ENCODE data around the gene NACA2.
"Not testable (repeated sequence)": the region's sequence is repeated elsewhere in the genome, so short reads cannot be mapped to it uniquely, and the experiment has no call there.

Gene NACA2
- 2.2 to 3.4 reads per million in 2 donors for total RNA-seq

GRCh38 chr17:61591018-61591417, at the start of gene NACA2:
Gene NACA2, minus strand, starts transcription at chr17:61591219. Its CDS starts 39 bp downstream, at chr17:61591180.
- no peak for DNase-seq

DNA sequence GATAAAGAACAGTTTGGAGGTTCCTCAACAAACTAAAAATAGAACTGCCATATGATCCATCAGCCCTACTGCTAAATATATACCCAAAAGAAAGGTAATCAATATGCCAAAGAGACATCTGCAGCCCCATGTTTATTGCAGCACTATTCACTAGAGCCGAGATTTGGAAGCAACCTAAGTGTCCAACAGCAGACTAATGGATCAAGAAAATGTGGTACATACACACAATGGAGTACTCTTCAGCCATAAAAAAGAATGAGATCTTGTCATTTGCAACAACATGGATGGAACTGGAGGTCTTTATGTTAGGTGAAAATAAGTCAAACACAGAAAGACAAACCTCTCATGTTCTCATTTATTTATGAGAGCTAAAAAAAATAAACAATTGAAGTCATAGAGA, 48.8 kb upstream of the NACA2 start:
- no peak for DNase-seq

- DNase-seq: no peak
Measured at GRCh38 chr17:61638087-61638486, 47.1 kb upstream of the NACA2 start.

- DNase-seq: peak in 4 of 5 experiments; percentile 15 to 61 (median 32)
Measured at GRCh38 chr17:61635913-61636432, 45.0 kb upstream of the NACA2 start.

- no peak for DNase-seq
Measured at GRCh38 chr17:61634942-61635538, 44.0 kb upstream of the NACA2 start.

DNA sequence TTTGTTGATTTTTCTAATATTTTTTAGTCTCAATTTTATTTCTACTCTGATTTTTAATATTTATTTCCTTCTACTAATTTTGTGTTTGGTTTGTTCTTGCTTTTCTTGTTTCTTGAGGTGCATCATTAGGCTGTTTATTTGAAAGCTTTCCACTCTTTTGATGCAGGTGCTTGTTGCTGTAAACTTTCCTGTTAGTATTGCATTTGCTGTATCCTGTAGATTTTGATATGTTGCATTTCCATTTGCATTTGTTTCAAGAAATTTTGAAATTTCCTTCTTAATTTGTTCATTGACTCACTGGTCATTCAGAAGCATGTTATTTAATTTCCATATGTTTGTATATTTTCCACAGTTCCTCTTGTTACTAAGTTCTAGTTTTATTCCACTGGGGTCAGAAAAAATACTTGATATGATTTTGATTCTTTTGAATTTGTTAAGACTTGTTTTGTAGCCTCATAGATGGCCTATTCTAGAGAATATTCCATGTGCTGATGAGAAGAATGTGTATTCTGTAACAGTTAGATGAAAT, 43.1 kb upstream of the NACA2 start:
- no peak for DNase-seq

DNA sequence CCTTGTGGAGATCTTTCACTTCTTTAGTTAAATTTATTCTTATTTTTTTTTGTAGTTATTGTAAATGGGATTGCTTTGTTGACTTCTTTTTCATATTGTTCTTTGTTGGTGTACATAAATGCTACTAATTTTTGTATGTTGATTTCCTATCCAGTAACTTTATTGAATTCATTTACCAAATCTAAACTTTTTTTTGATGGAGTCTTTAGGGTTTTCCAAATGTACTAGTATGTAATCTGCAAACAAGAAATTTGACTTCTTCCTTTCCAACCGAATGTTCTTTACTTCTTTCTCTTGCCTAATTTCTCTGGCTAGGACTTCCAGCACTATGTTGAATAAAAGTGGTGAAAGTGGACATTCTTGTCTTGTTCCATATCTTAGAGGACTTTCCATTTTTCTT, 41.8 kb upstream of the NACA2 start:
- no peak for DNase-seq

GRCh38 chr17:61631800-61632199, 40.8 kb upstream of the NACA2 start:
- DNase-seq: no peak

- DNase-seq: not testable (repeated sequence)
Measured at GRCh38 chr17:61628158-61628557, 37.1 kb upstream of the NACA2 start.

GRCh38 chr17:61627658-61628057, 36.6 kb upstream of the NACA2 start:
- DNase-seq: no peak

- DNase-seq: no peak
Measured at GRCh38 chr17:61627125-61627524, 36.1 kb upstream of the NACA2 start.

- DNase-seq: no peak
Measured at GRCh38 chr17:61625564-61625963, 34.5 kb upstream of the NACA2 start.

- DNase-seq: no peak
Measured at GRCh38 chr17:61624951-61625350, 33.9 kb upstream of the NACA2 start.

- DNase-seq: no peak
Measured at GRCh38 chr17:61621317-61621716, 30.3 kb upstream of the NACA2 start.

DNA sequence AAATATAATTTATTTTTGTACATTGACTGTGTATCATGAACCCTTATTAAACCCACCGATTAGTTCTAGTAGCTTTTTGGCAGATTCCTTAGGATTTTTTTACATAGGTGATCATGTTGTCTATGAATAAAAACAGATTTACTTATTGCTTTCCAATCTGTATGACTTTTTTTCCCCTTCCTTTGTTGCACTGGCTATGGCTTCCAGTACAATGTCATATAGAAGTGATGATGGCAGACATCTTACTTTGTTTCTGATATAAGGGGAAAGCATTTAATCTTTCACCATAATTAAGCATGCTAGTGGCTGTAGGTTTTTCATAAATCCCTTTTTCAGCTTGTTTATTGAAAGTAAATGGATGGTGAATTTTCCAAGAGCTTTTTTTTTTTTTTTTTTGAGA, 28.9 kb upstream of the NACA2 start:
- DNase-seq: no peak

DNA sequence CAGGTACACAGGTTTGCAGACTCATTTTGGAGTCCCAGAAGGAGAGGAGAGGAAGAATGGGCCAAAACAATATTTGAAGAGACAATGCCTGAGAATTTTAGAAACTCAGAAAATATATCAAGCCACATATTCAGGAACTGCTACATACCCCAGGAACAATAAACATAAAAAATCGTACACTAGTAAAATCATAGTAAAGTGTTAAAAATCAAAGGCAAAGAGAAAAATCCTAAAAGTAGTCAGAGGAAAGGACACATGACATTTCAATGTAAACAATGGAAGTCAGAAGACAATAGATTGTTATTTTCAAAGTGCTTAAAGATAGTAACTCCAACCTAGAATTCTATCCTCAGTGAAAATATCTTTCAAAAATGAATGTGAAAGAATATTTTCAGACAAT, 28.5 kb upstream of the NACA2 start:
- DNase-seq: no peak

- no peak for DNase-seq
Measured at GRCh38 chr17:61618950-61619349, 27.9 kb upstream of the NACA2 start.

DNA sequence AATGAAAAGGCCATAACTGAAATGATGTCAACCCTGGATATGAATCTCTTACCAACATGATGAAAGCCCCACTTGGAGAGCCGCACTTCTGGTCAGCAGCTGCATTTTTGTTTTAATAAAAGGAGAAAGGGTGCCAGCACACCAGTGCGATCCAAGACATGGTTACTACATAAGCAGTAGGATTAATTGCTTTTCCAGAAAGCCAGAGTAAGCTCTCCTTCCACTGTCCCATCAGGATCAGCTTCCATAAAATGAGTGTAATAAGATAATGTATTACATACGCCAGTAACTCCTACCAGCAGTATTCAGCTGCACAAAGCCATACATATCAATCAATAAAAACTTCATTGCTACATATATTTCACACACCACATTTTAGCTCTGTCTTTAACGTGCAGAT, 26.3 kb upstream of the NACA2 start:
- no peak for DNase-seq

DNA sequence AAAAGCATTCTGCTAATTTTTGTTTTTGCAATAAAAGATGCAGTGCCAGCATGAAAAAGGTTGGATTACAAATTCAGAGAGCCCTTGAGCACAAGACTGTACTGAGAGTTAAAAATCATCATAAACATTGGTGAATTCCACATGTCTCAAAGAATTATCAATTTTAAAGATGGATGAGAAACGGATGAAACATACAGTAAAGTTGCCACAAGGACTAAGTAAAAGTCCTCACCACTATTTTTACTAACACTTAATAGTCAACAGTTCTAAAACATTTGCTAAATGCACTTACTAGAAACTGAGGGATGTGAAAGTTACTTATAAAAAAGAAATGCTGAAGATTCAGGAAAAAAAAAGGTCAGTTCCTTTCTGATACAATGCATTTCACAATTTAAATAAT, 25.8 kb upstream of the NACA2 start:
- DNase-seq: no peak

DNA sequence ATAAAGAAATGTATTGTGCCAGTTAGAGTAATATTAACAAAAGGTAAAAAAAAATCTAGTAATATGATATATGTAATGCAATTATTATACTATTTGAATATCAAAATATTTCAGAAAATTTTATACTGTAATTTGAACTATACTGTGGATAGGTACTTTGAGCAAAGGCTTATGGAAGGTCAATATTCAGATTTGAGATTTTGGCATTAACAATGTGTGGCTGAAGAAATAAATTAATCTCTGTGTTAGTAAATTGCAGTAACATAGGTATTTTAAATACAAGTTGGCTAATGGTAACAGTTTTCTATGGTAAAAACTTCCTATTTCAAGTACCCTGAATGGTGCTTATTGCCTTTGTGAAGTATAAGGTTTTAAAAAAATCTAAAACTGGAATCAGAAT, 23.2 kb upstream of the NACA2 start:
- no peak for DNase-seq

DNA sequence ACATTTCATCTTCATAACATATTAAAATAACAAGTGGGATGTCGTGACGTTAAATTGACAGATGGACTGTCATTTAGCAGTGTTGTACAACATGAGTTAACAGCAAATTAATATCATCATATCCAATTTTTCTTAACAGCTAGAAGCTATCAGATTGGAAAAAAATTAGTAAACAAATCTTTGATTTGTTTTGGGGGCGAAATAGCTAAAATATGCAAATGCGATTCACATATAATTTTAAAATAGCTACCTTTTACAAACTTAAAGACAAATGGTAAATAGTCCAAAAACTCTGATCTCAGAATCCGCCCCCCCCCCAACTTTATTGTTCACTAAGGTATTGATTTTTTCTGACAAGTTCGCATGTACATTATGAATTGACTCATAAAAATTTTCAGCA, 20.3 kb upstream of the NACA2 start:
- no peak for DNase-seq

DNA sequence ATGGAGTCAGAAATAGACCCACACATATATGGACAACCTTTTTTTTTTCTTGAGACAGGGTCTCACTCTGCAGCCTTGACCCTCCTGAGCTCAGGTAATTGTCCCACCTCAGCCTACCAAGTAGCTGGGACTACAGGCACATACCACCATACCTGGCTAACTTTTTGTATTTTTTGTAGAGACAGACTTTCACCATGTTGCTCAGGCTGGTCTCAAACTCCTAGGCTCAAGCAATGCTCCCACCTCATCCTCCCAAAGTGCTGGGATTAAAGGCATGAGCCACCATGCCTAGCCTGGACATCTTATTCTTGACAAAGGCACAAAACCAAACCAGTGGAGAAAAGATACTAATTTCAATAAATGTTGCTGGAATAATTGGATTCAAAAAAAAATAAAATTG, 14.7 kb upstream of the NACA2 start:
- no peak for DNase-seq

- no peak for DNase-seq
Measured at GRCh38 chr17:61601297-61601696, 10.3 kb upstream of the NACA2 start.

- DNase-seq: no peak
Measured at GRCh38 chr17:61600621-61601020, 9.6 kb upstream of the NACA2 start.

DNA sequence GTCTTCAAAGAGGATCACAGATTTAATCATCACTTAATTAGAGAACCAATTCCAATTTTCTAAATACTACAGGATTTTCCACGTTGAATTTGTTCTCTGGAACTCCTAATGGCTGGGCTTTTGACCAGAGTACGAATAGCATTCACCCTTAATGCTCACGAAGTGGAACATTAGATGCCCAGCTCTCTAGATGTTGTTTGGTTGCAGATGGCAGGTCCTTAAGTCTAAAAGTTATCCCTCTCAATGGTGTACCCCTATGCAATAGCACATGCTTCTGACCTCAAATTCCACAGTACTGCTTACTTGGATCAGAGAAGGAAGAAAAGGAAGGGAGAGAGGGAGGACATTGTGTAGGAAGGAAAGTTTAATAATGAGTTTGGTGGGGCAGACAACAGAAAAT, 8.6 kb upstream of the NACA2 start:
- DNase-seq: no peak

Measured in T-helper 2 cell (primary cell).